Lower leg skin (tissue), 4 donors: ENCODE results near the gene BCL2L1. TPM values are rescaled to one million over a fixed set of nuclear protein-coding genes. Genes with fewer than 3 reads are reported as not detected.
"Not testable (repeated sequence)": the region's sequence is repeated elsewhere in the genome, so short reads cannot be mapped to it uniquely, and the experiment has no call there.

Experiments used
- DNase-seq, 2 donors: peaks; one replicate each; pipeline ENCODE4 v3.0.0-alpha.2; 2019; ENCODE audit warnings: low spot score in 2 of 2
- H3K4me3 ChIP-seq: fragments of 200-600 bp; sonication (generic); 2 replicates; pipeline ENCODE4 v1.5.1; 2017; ENCODE audit warnings: mild to moderate bottlenecking, low read depth; ENCODE audit not compliant: poor library complexity, severe bottlenecking
- POLR2A ChIP-seq, 2 donors: fragments of 450-650 bp; IDR thresholded peaks; one replicate each; pipeline ENCODE4 v1.6.1; 2016 to 2017; ENCODE audit warnings: antibody characterized with exemption in 2 of 2, mild to moderate bottlenecking in 1 of 2, moderate library complexity in 1 of 2
- WGBS, 2 donors: methylation state at CpG; one replicate each; pipeline ENCODE4 v1.1.5; 2018; 5-methylcytosine and 5-hydroxymethylcytosine counted together
- intact Hi-C: fragments of 100-400 bp; cut with DNase I; formaldehyde crosslinking; loops from one replicate; pipeline ENCODE4 v1.15.0; 2023; ENCODE audit warnings: low total_unique reads
- total RNA-seq, 4 donors: library from RNA; depleted of rRNA; stranded (reverse); fragments of >200 nt; gene quantifications; one replicate each; pipeline ENCODE4 v1.1.0, GENCODE V29; 2016
- TF ChIP-seq, protein P1 (sequence below), 3 donors: fragments of 450-650 bp; IDR thresholded peaks; one replicate each; pipeline ENCODE4 v1.5.1; 2016; ENCODE audit warnings: antibody characterized with exemption in 3 of 3, mild to moderate bottlenecking in 3 of 3, moderate library complexity in 2 of 3

BCL2L1 gene
- total RNA-seq, 4 donors from 2014 or later = 115 to 152 (median 125) TPM

DNA sequence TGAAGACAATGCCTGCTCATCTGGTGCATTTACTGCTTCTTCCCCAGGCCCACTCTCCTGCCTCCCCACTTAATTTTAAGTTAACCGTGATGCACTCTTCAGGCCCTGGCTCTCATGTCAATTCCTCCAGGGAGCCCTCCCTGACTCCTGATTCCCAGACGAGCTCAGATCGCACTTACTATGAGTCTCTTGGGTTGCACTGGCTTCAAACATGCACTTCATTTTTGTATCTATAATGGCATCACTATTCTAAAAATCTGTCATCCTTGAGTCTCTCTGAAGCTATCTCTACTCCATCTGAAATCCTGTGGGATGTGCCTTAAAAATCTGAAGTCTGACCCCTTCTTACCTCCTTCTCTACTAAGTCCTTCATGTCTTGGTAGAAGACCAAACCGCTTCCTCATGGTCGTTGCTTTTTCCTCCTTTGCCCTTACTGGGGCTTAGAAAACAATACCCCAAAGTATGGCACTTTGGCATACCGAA is 60.3 kb downstream of the BCL2L1 start:
- intact Hi-C loops = loop anchor here (5.0 kb wide), 1 partner anchor 60 kb away; the partner anchor contains the start of gene BCL2L1
- H3K4me3 ChIP-seq = no peak overlapping the region
- TF ChIP-seq POLR2A (IDR thresholded peaks at IDR 0.05) = no peak
- TF ChIP-seq, protein P1, sequence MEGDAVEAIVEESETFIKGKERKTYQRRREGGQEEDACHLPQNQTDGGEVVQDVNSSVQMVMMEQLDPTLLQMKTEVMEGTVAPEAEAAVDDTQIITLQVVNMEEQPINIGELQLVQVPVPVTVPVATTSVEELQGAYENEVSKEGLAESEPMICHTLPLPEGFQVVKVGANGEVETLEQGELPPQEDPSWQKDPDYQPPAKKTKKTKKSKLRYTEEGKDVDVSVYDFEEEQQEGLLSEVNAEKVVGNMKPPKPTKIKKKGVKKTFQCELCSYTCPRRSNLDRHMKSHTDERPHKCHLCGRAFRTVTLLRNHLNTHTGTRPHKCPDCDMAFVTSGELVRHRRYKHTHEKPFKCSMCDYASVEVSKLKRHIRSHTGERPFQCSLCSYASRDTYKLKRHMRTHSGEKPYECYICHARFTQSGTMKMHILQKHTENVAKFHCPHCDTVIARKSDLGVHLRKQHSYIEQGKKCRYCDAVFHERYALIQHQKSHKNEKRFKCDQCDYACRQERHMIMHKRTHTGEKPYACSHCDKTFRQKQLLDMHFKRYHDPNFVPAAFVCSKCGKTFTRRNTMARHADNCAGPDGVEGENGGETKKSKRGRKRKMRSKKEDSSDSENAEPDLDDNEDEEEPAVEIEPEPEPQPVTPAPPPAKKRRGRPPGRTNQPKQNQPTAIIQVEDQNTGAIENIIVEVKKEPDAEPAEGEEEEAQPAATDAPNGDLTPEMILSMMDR (IDR thresholded peaks at IDR 0.05) = no peak
- DNase-seq = no peak
- 61% methylated on average over 6 of the region's 6 CpGs for WGBS, 2 donors

DNA sequence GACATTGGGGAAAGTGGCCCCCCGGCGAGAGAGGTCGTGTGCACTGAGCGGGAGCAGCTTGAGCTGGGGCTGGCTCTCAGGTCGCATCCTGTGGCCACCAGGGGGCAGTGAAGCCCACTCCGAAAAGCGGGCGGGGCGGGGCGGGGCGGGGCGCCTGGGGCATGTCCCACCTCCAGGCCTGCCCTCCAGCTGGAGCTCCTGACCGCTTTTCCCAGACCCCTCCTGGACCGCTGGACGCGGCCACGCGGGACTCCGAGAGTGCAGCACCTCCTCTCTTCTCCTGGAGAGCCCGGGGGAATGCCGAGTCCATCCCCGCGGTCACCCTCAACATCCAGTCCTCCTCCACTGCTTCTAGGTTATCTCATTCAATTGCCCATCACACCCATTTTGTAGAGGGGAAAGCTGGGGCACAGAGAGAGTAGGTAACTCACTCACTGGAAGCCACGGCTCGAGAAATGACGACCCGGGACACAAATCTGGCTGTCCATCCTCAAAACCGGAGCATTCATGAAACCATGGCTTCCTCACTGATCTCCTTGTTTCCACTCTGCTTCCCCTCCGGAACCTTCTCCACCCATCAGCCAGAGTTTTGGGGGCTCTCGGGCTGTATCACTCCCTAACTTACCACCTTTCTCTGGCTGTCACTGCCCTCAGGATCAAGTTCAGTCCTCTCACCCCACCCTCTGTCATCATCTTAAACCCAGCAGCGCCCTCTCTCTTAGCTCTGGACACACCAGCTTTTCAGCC is 60.9 kb downstream of the BCL2L1 start:
- intact Hi-C loops = loop anchor here (5.0 kb wide), 1 partner anchor 61 kb away; the partner anchor contains the start of gene BCL2L1
- peak; percentile 67 to 96 for DNase-seq
- WGBS, 2 donors = 7 to 12% methylated on average over 21 to 31 of the region's 31 CpGs
- no peak overlapping the region for H3K4me3 ChIP-seq
- TF ChIP-seq, protein P1 (IDR thresholded peaks at IDR 0.05) = no peak
- no peak for TF ChIP-seq POLR2A (IDR thresholded peaks at IDR 0.05)

DNA sequence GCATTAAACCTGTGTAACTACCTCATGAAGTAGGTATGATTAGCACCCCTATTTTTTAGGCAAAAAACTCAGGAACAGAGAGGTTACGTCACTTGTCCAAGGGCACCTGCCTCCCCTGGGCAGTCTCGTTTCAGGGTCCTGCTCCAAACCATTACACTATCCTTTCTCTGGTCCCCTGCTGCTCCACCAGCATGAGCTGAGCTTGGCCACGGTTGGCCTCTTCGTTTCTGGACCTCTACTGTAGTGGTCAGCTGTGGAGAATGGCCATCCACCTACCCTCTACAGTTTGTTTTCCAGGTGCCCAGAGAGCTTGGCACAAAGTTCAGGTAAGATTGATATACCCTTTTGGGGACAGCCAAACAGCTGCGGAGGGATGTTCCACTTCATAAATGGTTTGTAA is 68.1 kb downstream of the BCL2L1 start:
- DNase-seq = no peak
- TF ChIP-seq, protein P1 (IDR thresholded peaks at IDR 0.05) = no peak
- no peak for TF ChIP-seq POLR2A (IDR thresholded peaks at IDR 0.05)
- 81 to 82% methylated on average over 5 of the region's 5 CpGs for WGBS, 2 donors
- intact Hi-C loops = no loop called here
- no peak overlapping the region for H3K4me3 ChIP-seq

DNA sequence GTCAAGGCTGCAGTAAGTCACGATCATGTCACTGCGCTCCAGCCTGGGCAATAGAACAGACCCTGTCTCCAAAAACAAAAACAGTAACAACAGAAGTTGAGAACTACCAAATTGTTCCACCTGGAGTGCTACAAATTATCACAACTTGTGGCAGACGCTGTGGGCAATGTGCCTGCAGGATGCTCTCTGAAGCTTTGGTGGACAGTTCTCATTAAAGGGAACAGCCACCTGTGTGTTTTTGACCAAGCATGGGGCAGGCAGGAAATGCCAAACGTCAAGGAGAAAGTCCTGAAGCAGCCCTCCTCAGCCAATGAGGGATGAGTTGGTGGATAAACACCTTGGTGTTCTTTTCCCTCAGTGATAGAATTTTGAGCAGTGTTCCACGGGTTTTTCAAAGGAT is 69.1 kb downstream of the BCL2L1 start:
- WGBS, 2 donors = 31 to 40% methylated on average over 5 of the region's 5 CpGs
- intact Hi-C loops = no loop called here
- DNase-seq = no peak
- TF ChIP-seq, protein P1 (IDR thresholded peaks at IDR 0.05) = no peak
- TF ChIP-seq POLR2A (IDR thresholded peaks at IDR 0.05) = no peak
- H3K4me3 ChIP-seq = no peak overlapping the region

DNA sequence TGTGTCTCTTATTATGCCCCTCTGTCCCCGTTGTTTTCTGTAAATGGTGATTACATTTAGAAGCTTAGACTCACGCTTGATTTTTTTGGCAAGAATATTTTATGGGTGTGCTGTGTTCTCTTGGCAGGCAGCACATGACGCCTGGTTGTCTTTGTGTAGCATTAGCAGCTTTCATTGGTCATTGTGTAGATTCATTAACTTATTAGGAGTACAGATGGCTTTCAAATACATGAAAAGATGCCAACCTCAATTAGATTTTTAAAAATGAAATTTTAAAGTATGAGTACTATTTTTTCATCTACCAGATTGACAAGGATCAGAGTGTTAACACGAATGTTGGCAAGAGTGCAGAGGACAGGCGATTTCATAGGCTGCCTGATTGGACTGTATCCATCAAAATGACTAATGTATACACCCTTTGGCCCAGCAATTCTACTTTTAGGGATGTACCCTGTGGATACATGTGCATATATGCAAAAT is 69.7 kb downstream of the BCL2L1 start:
- DNase-seq = no peak
- WGBS, 2 donors = 9 to 18% methylated on average over 5 of the region's 5 CpGs
- intact Hi-C loops = no loop called here
- TF ChIP-seq POLR2A (IDR thresholded peaks at IDR 0.05) = no peak
- TF ChIP-seq, protein P1 (IDR thresholded peaks at IDR 0.05) = no peak
- H3K4me3 ChIP-seq = no peak overlapping the region

DNA sequence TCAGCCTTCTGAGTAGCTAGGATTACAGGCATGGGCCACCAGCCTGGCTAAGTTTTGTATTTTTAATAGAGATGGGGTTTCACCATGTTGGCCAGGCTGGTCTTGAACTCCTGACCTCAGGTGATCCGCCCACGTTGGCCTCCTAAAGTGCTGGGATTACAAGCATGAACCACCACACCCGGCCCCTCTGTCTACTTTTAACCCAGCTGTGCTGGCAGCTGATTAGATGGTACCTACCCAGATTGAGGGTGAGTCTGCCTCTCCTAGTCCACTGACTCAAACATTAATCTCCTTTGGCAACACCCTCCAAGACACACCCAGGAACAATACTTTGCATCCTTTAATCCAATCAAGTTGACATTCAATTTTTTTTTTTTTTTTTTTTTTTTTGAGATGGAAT is 74.6 kb downstream of the BCL2L1 start:
- DNase-seq, H3K4me3 ChIP-seq, intact Hi-C loops: not testable (repeated sequence)
- WGBS, 2 donors = 52 to 61% methylated on average over 3 of the region's 3 CpGs
